GM13977 (cell line): Measurements from ENCODE around the gene PTGIR.

ENCODE experiments used
- DNase-seq: peaks from one replicate; pipeline ENCODE4 v3.0.0; 2012; ENCODE audit warnings: low spot score
- in situ Hi-C: fragments of 300-500 bp; cut with MboI; formaldehyde crosslinking; loops from one replicate; pipeline ENCODE4 v1.12.0; 2022; ENCODE audit warnings: low sequenced_read_pairs, low pct_unique_long_range_greater_than_20kb, mixed read lengths, inconsistent platforms; ENCODE audit not compliant: unreplicated experiment
- TF ChIP-seq, protein P1 (sequence below): IDR thresholded peaks from 2 replicates; pipeline ENCODE4 v1.5.1; 2012; ENCODE audit warnings: mild to moderate bottlenecking, control low read depth; ENCODE audit not compliant: insufficient read depth; ENCODE audit errors: extremely low read depth, missing control alignments

Gene PTGIR

DNA sequence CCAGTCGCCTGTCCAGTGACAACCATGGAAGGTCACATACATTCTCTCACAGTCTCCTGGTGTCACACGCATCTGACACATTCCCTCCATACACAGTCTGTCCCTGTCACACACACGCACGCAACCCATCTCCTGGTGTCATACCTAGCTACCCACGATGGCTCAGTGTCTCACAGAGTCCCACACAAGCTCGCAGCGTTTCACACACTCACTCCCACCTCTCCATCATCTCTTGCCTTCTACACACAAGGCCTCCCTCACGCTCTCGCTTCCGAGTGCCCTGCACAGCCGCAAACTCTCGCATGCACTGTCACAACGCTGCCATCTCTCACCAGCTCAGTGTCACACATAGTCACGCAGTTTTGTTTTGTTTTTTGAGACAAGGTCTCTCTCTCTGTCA is 12.3 kb upstream of the PTGIR start:
- in situ Hi-C loops, result no loop called here
- no peak for DNase-seq
- TF ChIP-seq, protein P1, sequence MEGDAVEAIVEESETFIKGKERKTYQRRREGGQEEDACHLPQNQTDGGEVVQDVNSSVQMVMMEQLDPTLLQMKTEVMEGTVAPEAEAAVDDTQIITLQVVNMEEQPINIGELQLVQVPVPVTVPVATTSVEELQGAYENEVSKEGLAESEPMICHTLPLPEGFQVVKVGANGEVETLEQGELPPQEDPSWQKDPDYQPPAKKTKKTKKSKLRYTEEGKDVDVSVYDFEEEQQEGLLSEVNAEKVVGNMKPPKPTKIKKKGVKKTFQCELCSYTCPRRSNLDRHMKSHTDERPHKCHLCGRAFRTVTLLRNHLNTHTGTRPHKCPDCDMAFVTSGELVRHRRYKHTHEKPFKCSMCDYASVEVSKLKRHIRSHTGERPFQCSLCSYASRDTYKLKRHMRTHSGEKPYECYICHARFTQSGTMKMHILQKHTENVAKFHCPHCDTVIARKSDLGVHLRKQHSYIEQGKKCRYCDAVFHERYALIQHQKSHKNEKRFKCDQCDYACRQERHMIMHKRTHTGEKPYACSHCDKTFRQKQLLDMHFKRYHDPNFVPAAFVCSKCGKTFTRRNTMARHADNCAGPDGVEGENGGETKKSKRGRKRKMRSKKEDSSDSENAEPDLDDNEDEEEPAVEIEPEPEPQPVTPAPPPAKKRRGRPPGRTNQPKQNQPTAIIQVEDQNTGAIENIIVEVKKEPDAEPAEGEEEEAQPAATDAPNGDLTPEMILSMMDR, result no peak

DNA sequence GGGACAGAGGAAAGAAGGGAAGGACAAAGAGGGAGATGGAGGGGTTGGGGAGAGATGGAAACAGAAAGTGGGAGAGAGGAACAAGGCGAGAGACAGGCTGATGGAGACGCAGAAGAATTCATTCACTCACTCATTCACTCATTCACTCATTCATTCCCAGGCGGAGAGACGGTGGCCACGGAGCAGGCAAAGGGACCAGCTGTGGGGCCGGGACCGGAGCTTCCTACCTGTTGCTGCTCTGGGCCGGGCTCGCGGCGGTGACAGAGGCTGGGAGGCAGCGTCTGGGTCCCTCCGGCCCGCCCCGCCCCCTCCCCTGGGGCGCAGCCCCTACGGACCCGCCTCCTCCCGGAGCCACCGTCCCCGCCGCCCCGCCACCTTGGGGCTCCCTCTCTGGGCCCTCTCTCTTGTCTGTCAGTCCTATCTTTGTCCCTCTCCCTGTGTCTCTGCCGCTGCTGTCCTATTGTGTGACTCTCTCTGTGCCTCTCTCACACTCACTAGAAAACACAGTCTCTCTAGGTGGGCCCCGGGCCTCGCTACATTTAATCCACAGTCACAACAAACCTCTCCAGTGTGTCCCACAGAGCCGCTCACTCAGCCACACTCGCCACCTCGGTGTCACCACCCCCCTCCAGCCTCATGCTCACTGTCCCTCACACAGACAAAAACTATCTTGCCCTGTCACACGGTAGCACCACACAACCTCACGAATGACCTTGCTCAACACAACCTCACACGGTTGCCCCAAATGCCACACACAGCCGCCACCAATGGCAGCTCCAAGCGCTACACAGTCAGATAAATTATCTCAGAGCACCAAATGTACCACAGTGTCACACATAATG is 11.3 kb upstream of the PTGIR start, which contains the start of gene GNG8:
Gene GNG8 (minus strand): TSS at position 283 of the 842 bp plus-strand sequence. CDS start 1,520 bp downstream, outside the sequence.
- no peak for DNase-seq
- in situ Hi-C loops, result no loop called here
- TF ChIP-seq, protein P1, result no peak

DNA sequence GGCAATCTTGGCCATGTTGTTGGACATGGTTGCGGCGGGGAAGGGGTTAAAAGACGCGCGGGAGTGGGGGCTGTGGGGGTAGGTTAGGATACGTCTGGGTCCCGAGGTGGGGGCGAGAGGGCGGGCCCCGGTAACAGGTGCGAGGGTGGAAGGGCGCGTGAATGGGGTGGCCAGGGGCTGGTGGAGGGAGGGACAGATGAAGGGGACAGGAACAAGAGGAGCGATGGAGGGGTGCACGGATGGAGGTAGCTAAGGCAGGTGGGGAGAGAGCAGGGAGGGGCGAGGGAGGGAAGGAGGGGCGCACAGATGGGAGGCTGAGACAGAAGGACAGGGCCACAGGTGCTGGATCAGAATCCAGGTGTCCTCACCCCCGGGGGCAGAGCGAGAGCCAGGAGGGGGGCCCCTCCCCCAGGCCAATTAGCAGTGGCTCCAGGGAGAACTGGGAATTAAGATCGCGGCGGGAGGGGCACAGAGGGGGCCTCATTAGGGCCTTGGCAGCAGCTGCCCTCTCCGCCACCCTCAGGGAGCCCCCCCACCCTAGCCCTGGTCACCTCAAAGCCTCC is 9.8 kb upstream of the PTGIR start:
- in situ Hi-C loops, result no loop called here
- DNase-seq, result no peak
- TF ChIP-seq, protein P1, result no peak

DNA sequence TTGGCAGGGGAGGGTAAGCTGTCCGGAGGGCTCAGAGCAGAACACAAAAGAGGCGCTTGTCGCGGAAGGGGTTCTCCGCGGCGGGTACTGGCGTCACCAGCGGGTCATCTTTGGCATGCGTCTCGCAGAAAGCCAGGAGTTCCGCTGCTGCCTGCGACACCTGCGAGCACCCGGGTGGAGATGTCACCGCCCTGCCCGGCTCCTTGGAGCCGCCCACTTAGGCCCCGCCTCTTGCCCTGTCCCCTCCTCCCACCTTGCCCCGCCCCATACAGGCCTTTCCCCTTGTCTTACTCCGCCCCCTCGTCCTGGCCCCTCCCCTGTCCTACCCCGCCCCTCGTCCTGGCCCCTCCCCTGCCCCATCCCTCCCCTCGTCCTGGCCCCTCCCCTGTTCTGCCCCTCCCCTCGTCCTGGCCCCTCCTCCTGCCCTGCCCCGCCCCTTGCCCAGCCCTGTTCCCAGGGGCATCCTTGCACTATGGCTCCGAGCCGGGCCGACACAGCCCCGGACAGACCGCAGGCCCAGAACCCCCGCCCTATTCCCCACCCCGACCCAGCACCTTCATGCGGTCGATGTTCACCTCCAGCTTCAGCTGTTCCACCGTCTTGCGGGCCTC is 9.3 kb upstream of the PTGIR start:
- in situ Hi-C loops, result no loop called here
- TF ChIP-seq, protein P1, result no peak
- DNase-seq, result peak; percentile 97

DNA sequence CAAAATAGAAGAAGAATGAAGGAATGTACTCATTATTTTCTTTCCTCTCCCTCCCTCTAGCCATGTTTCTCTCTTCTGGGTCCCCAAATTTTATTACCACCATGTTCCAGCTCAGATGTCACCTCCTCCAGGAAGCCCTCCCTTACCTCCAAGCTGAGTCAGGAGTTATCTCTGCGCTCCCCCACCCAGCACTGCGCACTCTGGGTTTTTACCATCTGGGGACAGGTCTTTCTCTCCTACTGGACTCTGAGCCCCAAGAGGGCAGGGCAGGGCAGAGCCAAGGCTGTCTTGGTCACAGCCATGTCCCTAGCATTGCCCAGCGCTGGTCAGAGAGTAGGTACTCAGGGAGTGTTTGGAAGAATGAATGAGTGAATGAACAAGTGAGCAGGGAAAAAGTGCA is 8.2 kb upstream of the PTGIR start:
- in situ Hi-C loops, result no loop called here
- DNase-seq, result no peak
- TF ChIP-seq, protein P1, result no peak

DNA sequence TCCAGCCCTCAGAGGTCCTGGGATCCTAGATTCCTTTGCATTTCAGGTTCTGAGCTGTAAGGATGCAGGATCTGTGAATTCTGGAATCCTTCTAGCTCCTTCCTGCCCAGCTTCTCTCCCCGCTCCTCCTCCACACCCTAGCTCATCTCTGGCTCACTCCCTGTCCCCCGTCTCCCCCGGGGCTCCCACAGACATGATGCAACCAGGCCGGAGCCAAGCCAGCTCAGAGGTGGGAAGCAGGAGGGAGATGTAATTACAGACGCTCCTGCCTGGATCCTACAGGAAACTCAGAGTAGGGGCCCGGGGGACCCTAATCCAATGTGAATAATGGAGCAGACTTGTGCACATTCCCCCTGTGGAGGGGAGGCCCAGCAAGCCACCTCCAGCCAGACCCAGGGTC is 6.6 kb upstream of the PTGIR start:
- no peak for DNase-seq
- in situ Hi-C loops, result no loop called here
- TF ChIP-seq, protein P1, result no peak
